Activated CD4-positive, alpha-beta T cell treated with anti-CD3 and anti-CD28 coated beads, Interleukin-2, amount 50 U/mL, for 24 hours (primary cell): Measurements from ENCODE around the gene GOLGA5.
"Not testable (repeated sequence)": the region's sequence is repeated elsewhere in the genome, so short reads cannot be mapped to it uniquely, and the experiment has no call there.

Experiments used
- DNase-seq, 2 donors: peaks; one replicate each; pipeline ENCODE4 v3.0.0-alpha.2; 2020; ENCODE audit warnings: low read depth in 1 of 2, low spot score in 1 of 2

GOLGA5 gene

GRCh38 chr14:92778868-92779565 lies 15.1 kb upstream of the GOLGA5 start:
- DNase-seq = not testable (repeated sequence)

- no peak for DNase-seq
Measured at GRCh38 chr14:92780444-92781232, 13.5 kb upstream of the GOLGA5 start.

DNA sequence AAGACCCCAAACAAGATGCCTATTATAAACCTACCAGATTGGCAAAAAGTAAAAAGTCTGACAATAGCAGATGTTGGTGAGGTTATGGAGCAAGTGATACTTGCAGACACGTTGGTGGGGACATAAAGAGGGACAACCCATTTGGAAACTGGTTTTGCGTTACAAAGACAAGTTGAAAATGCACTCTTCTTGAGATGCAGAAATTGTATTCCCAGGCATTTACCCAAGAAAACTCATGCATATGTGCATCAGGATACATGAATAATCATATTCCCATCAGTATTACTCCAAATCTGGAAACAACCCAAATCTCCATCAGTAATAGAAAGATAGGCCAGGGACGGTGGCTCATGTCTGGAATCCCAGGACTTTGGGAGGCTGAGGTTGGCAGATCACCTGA lies 12.8 kb upstream of the GOLGA5 start:
- DNase-seq = no peak

DNA sequence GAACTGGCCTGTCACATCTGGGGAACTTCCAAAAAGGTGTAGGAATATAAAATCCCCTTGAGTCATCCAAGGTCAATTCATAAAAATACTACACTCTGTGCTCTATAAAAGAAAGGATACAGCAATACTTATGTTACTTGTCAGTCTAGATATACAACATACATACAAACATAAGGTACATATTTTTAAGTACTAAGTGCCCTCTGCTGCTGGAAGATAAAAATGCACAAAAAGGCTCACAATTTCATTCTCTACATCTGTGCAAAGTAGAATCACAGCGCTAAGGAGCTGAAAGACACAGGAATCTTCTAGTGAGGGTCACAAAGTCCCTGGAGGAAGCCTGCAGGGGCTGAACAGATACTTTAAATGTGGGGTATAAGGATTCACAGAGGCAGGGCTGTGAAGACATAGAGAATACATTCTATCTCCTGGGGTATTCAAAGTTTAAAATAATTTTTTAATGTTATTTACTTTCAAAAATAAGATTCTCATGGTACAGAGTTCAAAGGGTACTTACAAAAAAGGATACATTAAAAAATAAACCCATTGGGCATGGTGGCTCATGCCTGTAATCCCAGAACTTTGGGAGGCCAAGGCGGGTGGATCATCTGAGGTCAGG lies 10.2 kb upstream of the GOLGA5 start:
- DNase-seq = no peak

- no peak for DNase-seq
Measured at GRCh38 chr14:92785667-92786426, 8.3 kb upstream of the GOLGA5 start.

- DNase-seq = no peak
Measured at GRCh38 chr14:92786427-92786756, 7.7 kb upstream of the GOLGA5 start.

DNA sequence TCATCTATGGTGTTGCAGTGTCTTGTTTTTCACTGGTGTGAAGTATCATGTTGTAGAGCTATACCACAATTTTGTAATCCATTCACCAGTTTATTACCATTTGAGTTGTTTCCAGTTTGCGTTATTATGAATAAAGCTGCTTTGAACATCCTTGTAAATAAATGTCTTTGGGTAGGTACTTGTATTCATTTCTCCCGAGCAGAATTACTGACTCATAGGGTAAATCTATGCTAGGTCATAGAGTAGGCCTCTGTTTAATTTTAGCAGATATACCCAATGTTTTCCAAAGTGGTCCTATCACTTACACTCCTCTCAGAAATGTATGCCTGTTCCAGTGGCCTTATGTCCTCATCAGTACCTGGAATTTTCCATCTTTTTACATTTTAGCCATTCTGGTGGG lies 6.6 kb upstream of the GOLGA5 start:
- DNase-seq = no peak

- DNase-seq = no peak
Measured at GRCh38 chr14:92789457-92790089, 4.5 kb upstream of the GOLGA5 start.

DNA sequence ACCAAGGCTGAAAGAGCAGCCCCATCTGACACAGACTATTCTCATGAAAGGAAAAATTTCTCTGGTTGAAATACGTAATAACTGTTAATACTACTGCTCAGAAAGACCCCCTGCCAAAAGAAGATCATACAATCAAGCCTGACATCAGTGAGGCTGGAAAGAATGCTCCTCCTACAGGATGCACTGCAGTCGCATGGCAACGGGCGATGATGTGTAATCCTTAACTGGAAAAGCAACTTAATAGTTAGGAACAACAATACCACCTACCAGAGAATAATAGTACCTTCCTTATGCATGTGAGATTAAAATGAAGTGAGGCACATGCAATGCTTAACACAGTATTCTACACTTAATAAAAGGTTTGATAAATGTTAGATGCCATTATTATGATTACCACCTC lies 1.2 kb upstream of the GOLGA5 start:
- DNase-seq = no peak

DNA sequence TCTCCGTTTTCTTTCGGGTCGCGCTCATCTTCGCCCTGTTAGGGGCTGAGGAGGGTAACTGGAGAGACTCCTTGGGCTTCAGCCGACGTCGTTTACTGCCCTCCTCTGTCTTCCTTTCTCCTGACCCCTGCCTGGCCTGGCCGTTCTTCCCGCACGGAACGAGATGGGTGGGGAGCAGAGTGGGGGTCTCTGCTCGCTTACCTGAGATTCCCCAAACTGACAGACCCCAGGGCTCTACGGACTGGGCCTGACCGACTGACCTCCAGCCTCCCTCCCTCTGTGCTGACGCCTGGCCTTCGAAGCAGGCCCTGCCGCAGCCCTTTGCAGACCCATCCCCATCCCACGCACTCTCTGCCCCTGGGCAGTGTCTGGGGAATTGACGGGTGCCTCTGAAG lies 439 bp downstream of the GOLGA5 start:
- no peak for DNase-seq

DNA sequence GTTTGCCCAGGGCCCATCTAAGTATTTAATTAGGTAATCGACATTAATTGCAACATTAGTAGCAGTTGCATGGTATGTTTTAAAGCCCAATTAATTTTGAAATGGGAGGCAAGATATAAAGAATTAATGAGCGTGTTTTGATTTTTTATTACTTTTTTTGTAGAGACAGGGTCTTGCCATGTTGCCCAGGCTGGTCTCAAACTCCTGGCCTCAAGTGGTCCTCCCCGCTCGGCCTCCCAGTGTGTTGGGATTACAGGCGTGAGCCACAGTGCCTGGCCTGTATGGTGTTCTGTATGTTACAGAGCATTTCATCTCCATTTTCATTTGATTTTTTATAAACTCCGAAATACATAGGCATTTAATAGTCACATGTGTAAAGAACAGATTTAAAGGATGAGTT lies 856 bp downstream of the GOLGA5 start:
- no peak for DNase-seq

GRCh38 chr14:92797935-92798653 lies 4.0 kb downstream of the GOLGA5 start:
- DNase-seq = no peak

DNA sequence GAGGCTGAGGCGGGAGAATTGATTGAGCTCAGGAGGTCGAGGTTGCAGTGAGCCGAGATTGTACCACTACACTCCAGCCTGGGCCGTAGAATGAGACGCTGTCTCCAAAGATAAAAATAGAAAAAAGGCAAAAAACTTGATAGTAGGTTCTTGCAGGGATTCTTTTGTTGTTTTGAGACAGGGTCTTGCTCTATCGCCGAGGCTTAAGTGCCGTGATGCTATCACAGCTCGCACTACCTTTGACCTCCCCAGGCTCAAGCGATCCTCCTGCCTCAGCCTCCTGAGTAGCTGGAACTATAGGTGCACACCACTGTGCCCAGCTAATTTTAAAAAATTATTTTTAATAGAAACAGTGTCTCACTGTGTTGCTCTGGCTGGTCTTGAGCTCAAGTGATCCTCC lies 4.7 kb downstream of the GOLGA5 start:
- no peak for DNase-seq

DNA sequence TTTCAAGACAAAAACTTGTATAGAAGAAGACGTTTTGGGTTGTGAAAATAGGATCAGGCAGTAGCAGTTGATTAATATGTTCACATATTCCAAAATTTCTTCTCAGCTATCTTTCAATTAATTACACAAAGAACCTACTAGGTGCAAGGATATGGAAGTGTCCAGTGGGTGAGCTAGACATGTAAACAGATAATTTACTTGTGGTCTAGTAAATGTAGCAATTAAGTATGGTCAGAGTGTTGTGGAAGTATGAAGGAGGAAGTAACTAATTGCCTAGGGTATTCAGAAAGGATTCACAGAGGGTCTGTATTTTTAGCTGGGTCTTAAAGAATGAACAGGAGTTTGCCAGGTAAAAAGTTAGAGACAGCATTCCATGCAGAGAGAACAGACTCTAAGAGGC lies 5.9 kb downstream of the GOLGA5 start:
- no peak for DNase-seq

GRCh38 chr14:92800525-92800924 lies 6.4 kb downstream of the GOLGA5 start:
- no peak for DNase-seq

- no peak for DNase-seq
Measured at GRCh38 chr14:92801917-92802316, 7.8 kb downstream of the GOLGA5 start.

- no peak for DNase-seq
Measured at GRCh38 chr14:92802678-92803077, 8.6 kb downstream of the GOLGA5 start.

- no peak for DNase-seq
Measured at GRCh38 chr14:92813201-92813600, 19.1 kb downstream of the GOLGA5 start.

DNA sequence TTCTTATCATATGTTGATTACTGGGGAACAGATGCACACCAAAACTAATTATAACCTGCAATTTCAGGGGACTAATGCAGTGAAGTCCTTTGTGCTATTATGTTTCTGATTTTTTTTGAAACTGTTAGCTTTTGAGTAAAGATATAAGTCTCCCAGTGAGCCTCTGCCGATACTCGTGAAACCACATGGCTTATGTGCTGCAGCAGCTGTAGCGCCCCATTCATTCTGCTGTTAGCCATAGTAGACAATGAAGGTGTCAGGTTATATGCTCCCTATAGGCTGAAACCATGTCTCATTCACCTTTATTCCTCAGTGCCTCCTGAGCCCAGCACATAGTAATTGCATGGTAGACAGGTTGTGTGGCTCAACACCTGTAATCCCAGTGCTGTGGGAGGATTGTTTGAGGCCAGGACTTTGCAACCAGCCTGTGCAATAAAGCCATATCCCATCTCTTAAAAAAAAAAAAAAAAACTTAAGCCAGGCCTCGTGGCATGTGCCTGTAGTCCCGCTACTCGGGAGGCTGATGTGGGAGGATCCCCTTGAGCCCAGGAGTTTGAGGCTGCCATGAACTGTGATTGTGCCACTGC lies 25.0 kb downstream of the GOLGA5 start:
- no peak for DNase-seq
